B cell (primary cell): ENCODE data around the gene MESP2. TPM values are rescaled to one million over a fixed set of nuclear protein-coding genes. Genes with fewer than 3 reads are reported as not detected.

Source experiments
- ATAC-seq: fragments of 200-7000 bp; cut with Tn5 transposase; one replicate; pipeline ENCODE4 v1.10.0; 2021; ENCODE audit warnings: low read depth, mild to moderate bottlenecking, moderate number of reproducible peaks, moderate library complexity
- CTCF ChIA-PET: fragments of 350-600 bp; sonication (Branson Sonifier 250); formaldehyde crosslinking; loops from one replicate; lab custom pipeline; 2021; ENCODE audit warnings: antibody characterized with exemption, inconsistent platforms; lab: Charles Lee
- POLR2A ChIA-PET: fragments of 350-600 bp; sonication (Branson Sonifier 250); formaldehyde crosslinking; loops from one replicate; lab custom pipeline; 2021; ENCODE audit warnings: antibody characterized with exemption; lab: Charles Lee
- DNase-seq: peaks from one replicate; pipeline ENCODE4 v3.0.0; 2013
- H2AFZ ChIP-seq: 2 replicates; pipeline ENCODE4 v1.6.1; 2012; ENCODE audit warnings: mild to moderate bottlenecking, low read depth, low read length; ENCODE audit not compliant: insufficient read depth, poor library complexity, severe bottlenecking
- H3K27ac ChIP-seq, 2 donors: 1 replicate in 1 of 2; 2 replicates in 1 of 2; pipeline ENCODE4 v1.5.1; 2012 to 2013; ENCODE audit warnings: low read length in 2 of 2, mild to moderate bottlenecking in 2 of 2, moderate library complexity in 1 of 2
- H3K27me3 ChIP-seq, 4 experiments: fragments of 200-600 bp in 1 of 4; sonication (generic) in 1 of 4; replicated peaks in 1 of 4; 1 replicate in 2 of 4; 2 replicates in 2 of 4; pipeline versions ENCODE4 v1.6.1 to v1.7.0; 2013 to 2016; ENCODE audit warnings: low read length in 3 of 4, mild to moderate bottlenecking in 2 of 4, mixed read lengths in 1 of 4, moderate library complexity in 1 of 4; ENCODE audit not compliant: insufficient read depth in 4 of 4, control insufficient read depth in 3 of 4; ENCODE audit errors: control extremely low read depth in 1 of 4
- H3K36me3 ChIP-seq, 2 experiments: replicated peaks in 1 of 2; 1 replicate in 1 of 2; 2 replicates in 1 of 2; pipeline versions ENCODE4 v1.6.1 to v1.7.1; 2013; ENCODE audit warnings: low read length in 1 of 2; ENCODE audit not compliant: insufficient read depth in 2 of 2, control insufficient read depth in 1 of 2; ENCODE audit errors: control extremely low read depth in 1 of 2, extremely low read depth in 1 of 2
- H3K4me1 ChIP-seq, 2 donors: fragments of 200-600 bp in 1 of 2; sonication (generic) in 1 of 2; 1 replicate in 1 of 2; 2 replicates in 1 of 2; pipeline versions ENCODE4 v1.5.1 to v1.6.1; 2013 to 2017; ENCODE audit warnings: low read length in 2 of 2; ENCODE audit not compliant: control insufficient read depth in 2 of 2, insufficient read depth in 2 of 2
- H3K4me2 ChIP-seq: replicated peaks from 2 replicates; pipeline ENCODE3; 2012; ENCODE audit warnings: mild to moderate bottlenecking, low read depth, low read length; ENCODE audit not compliant: poor library complexity, severe bottlenecking
- H3K4me3 ChIP-seq, 5 experiments: fragments of 200-600 bp in 1 of 5; sonication (generic) in 1 of 5; 1 replicate in 3 of 5; 2 replicates in 2 of 5; pipeline versions ENCODE4 v1.5.1 to v1.7.0; 2011 to 2016; ENCODE audit warnings: low read length in 4 of 5, mild to moderate bottlenecking in 4 of 5, low read depth in 2 of 5, control low read depth in 1 of 5, moderate library complexity in 1 of 5; ENCODE audit not compliant: insufficient read depth in 1 of 5; ENCODE audit errors: control extremely low read depth in 1 of 5, extremely low read depth in 1 of 5
- H3K79me2 ChIP-seq: fragments of 200-600 bp; sonication (generic); one replicate; pipeline ENCODE4 v1.6.0; 2016; ENCODE audit warnings: low read length; ENCODE audit not compliant: control insufficient read depth, insufficient read depth
- H3K9ac ChIP-seq: fragments of 200-600 bp; sonication (generic); 2 replicates; pipeline ENCODE4 v1.6.1; 2017; ENCODE audit warnings: mild to moderate bottlenecking, low read length, moderate library complexity
- H3K9me3 ChIP-seq, 3 donors: one replicate each; pipeline versions ENCODE4 v1.6.1 to v1.7.1; 2013; ENCODE audit warnings: low read length in 2 of 3; ENCODE audit not compliant: control insufficient read depth in 2 of 3, insufficient read depth in 1 of 3; ENCODE audit errors: control extremely low read depth in 1 of 3
- H4K20me1 ChIP-seq: 2 replicates; pipeline ENCODE4 v1.6.0; 2012; ENCODE audit warnings: mild to moderate bottlenecking, low read length; ENCODE audit not compliant: insufficient read depth, control insufficient read depth, poor library complexity, severe bottlenecking
- H3K27ac Mint-ChIP-seq: one replicate; pipeline ENCODE4 v1.8.0; 2021; ENCODE audit warnings: mixed read lengths
- H3K27me3 Mint-ChIP-seq: one replicate; pipeline ENCODE4 v1.8.0; 2021; ENCODE audit warnings: mixed read lengths
- H3K4me1 Mint-ChIP-seq: one replicate; pipeline ENCODE4 v1.8.0; 2021; ENCODE audit warnings: mixed read lengths
- H3K4me3 Mint-ChIP-seq: one replicate; pipeline ENCODE4 v1.8.0; 2021; ENCODE audit warnings: mixed read lengths
- H3K9me3 Mint-ChIP-seq: one replicate; pipeline ENCODE4 v1.8.0; 2022; ENCODE audit warnings: mixed read lengths; ENCODE audit not compliant: insufficient read depth
- EZH2 ChIP-seq: IDR thresholded peaks from 2 replicates; pipeline ENCODE4 v1.6.1; 2012; ENCODE audit warnings: borderline replicate concordance, low read depth, mild to moderate bottlenecking, moderate library complexity, low read length; ENCODE audit not compliant: insufficient read depth, poor library complexity, severe bottlenecking
- whole genome bisulfite sequencing: methylation state at CpG from one replicate; pipeline ENCODE4 v1.1.5; 2013; ENCODE audit warnings: missing lambda C conversion rate; ENCODE audit not compliant: insufficient coverage; 5-methylcytosine and 5-hydroxymethylcytosine counted together
- intact Hi-C: fragments of 100-400 bp; cut with micrococcal nuclease; formaldehyde crosslinking; loops from one replicate; pipeline ENCODE4 v1.10.0; 2022
- polyA plus RNA-seq: library from polyadenylated mRNA; depleted of rRNA; stranded (reverse); fragments of >200 nt; gene quantifications from 2 replicates; pipeline ENCODE4 v1.2.3, GENCODE V29; 2012
- total RNA-seq, 2 donors: library from RNA; stranded (reverse); fragments of 120-200 nt in 1 of 2; gene quantifications; 1 replicate in 1 of 2; 2 replicates in 1 of 2; pipeline versions ENCODE4 v1.2.3 to v1.2.4, GENCODE V29; 2013 to 2022
- TF ChIP-seq, protein P1 (sequence below): fragments of 200-600 bp; IDR thresholded peaks from one replicate; pipeline ENCODE4 v1.8.0; 2022; ENCODE audit warnings: antibody characterized with exemption, mild to moderate bottlenecking

The MESP2 gene
- total and polyA plus RNA-seq, 2 donors (not counting 1 experiment from before 2014, with no cell fraction given) = not detected

- Histone ChIP-seq H3K79me2 (no peaks in the 10 kb centered on the region), H3K9ac (no peak overlapping the region)
- CTCF ChIA-PET = interaction anchor here (0.6 to 10.1 kb wide), 5 partner anchors 72 to 305 kb away, joined by 3 to 159 read pairs (median 4); no protein-coding TSS in a partner anchor
Observed at GRCh38 chr15:89766357-89767311, 9.5 kb upstream of the MESP2 start.

More at GRCh38 chr15:89766357-89767311, 9.5 kb upstream of the MESP2 start:
- Histone ChIP-seq H3K27ac (no peak overlapping the region), H3K36me3 (no peaks in the 10 kb centered on the region), H3K4me3 (no peak overlapping the region), H4K20me1 (no peaks in the 10 kb centered on the region), H3K4me2 (no peak overlapping the region), H3K27me3 (no peaks in the 10 kb centered on the region), H2AFZ (no peak overlapping the region), H3K9me3 (no peaks in the 10 kb centered on the region), H3K4me1 (no peaks in the 10 kb centered on the region)
- 94% methylated on average over 16 of the region's 16 CpGs for WGBS
- Mint-ChIP-seq H3K4me3 (no peak overlapping the region), H3K27ac (no peak overlapping the region), H3K27me3 (no peaks in the 10 kb centered on the region), H3K9me3 (no peaks in the 10 kb centered on the region), H3K4me1 (no peaks in the 10 kb centered on the region)
- ATAC-seq = no peak
- POLR2A ChIA-PET = no interaction called here
- TF ChIP-seq EZH2 = no peak
- TF ChIP-seq, protein P1, sequence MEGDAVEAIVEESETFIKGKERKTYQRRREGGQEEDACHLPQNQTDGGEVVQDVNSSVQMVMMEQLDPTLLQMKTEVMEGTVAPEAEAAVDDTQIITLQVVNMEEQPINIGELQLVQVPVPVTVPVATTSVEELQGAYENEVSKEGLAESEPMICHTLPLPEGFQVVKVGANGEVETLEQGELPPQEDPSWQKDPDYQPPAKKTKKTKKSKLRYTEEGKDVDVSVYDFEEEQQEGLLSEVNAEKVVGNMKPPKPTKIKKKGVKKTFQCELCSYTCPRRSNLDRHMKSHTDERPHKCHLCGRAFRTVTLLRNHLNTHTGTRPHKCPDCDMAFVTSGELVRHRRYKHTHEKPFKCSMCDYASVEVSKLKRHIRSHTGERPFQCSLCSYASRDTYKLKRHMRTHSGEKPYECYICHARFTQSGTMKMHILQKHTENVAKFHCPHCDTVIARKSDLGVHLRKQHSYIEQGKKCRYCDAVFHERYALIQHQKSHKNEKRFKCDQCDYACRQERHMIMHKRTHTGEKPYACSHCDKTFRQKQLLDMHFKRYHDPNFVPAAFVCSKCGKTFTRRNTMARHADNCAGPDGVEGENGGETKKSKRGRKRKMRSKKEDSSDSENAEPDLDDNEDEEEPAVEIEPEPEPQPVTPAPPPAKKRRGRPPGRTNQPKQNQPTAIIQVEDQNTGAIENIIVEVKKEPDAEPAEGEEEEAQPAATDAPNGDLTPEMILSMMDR = no peak
- DNase-seq = no peak
- intact Hi-C loops = loop anchor here (10.0 kb wide), 1 partner anchor 68 kb away; no protein-coding TSS in a partner anchor
